Measurements from ENCODE around the gene DGKK. TPM values are rescaled to one million over a fixed set of nuclear protein-coding genes. Genes with fewer than 3 reads are reported as not detected.

Gene DGKK
- total and polyA plus RNA-seq, 2 donors (not counting 1 experiment from before 2014, with no cell fraction given), result 0.01 TPM; not detected in 1

DNA sequence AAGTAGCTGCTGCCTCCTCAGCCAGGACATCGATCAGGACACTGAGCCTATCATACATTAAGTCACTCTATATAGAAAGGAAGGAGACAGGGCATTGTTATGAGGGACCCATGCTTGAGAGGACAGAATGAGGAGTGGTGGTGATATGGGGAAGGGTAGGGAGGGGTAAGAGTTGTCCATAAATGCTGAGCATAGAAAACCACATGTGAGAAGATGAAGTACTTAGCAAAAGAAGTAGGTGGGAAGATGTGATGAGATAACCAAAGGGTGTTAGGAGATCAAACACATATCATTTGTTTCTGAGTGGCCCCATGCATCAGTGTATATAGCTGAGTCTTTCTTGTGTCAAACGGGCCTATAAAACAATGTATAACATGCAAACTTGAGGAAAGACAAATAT is 84.1 kb downstream of the DGKK start:
- TF ChIP-seq, protein P1, sequence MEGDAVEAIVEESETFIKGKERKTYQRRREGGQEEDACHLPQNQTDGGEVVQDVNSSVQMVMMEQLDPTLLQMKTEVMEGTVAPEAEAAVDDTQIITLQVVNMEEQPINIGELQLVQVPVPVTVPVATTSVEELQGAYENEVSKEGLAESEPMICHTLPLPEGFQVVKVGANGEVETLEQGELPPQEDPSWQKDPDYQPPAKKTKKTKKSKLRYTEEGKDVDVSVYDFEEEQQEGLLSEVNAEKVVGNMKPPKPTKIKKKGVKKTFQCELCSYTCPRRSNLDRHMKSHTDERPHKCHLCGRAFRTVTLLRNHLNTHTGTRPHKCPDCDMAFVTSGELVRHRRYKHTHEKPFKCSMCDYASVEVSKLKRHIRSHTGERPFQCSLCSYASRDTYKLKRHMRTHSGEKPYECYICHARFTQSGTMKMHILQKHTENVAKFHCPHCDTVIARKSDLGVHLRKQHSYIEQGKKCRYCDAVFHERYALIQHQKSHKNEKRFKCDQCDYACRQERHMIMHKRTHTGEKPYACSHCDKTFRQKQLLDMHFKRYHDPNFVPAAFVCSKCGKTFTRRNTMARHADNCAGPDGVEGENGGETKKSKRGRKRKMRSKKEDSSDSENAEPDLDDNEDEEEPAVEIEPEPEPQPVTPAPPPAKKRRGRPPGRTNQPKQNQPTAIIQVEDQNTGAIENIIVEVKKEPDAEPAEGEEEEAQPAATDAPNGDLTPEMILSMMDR (IDR thresholded peaks at IDR 0.05), result no peak
- no peak for TF ChIP-seq EZH2 (IDR thresholded peaks at IDR 0.05; ENCODE audit: borderline replicate concordance, insufficient read depth, low read depth, low read length, poor library complexity, severe bottlenecking)
- ChIA-PET POLR2A (no interaction called here), CTCF (no interaction called here)
- no peak overlapping the region for H3K4me3 ChIP-seq (ENCODE audit: control extremely low read depth in 1 of 5, extremely low read depth in 1 of 5, insufficient read depth in 1 of 5, low read depth in 2 of 5, low read length in 4 of 5)
- H3K4me3 Mint-ChIP-seq, result no peak overlapping the region
- H3K9me3 Mint-ChIP-seq (ENCODE audit: insufficient read depth), result no peaks in the 10 kb centered on the region
- no peak overlapping the region for H3K9ac ChIP-seq (ENCODE audit: low read length)
- intact Hi-C loops (cut with micrococcal nuclease), result no loop called here
- H2AFZ ChIP-seq (ENCODE audit: insufficient read depth, low read depth, low read length, poor library complexity, severe bottlenecking), result no peak overlapping the region
- H3K36me3 ChIP-seq (replicated peaks in 1 of 2; ENCODE audit: control extremely low read depth in 1 of 2, control insufficient read depth in 1 of 2, extremely low read depth in 1 of 2, insufficient read depth in 2 of 2, low read length in 1 of 2), result no peaks in the 10 kb centered on the region
- H3K9me3 ChIP-seq (ENCODE audit: control extremely low read depth in 1 of 3, control insufficient read depth in 2 of 3, insufficient read depth in 1 of 3, low read length in 2 of 3), result no peaks in the 10 kb centered on the region
- peaks cover 3% of the 10 kb centered on the region for H3K27me3 Mint-ChIP-seq
- no peaks in the 10 kb centered on the region for H3K4me1 Mint-ChIP-seq
- no CpG with 5 or more reads among the region's 2 CpGs for WGBS (ENCODE audit: insufficient coverage)
- H4K20me1 ChIP-seq (ENCODE audit: control insufficient read depth, insufficient read depth, low read length, poor library complexity, severe bottlenecking), result no peaks in the 10 kb centered on the region
- ATAC-seq (ENCODE audit: low read depth) (no peak), DNase-seq (no peak)
- no peaks in the 10 kb centered on the region for H3K27me3 ChIP-seq (replicated peaks in 1 of 4; ENCODE audit: control extremely low read depth in 1 of 4, control insufficient read depth in 3 of 4, insufficient read depth in 4 of 4, low read length in 3 of 4)
- no peak overlapping the region for H3K4me2 ChIP-seq (replicated peaks; ENCODE audit: low read depth, low read length, poor library complexity, severe bottlenecking)
- no peaks in the 10 kb centered on the region for H3K4me1 ChIP-seq (ENCODE audit: control insufficient read depth in 2 of 2, insufficient read depth in 2 of 2, low read length in 2 of 2)
- no peak overlapping the region for H3K27ac ChIP-seq (ENCODE audit: low read length in 2 of 2)
- no peak overlapping the region for H3K27ac Mint-ChIP-seq
- no peaks in the 10 kb centered on the region for H3K79me2 ChIP-seq (ENCODE audit: control insufficient read depth, insufficient read depth, low read length)

DNA sequence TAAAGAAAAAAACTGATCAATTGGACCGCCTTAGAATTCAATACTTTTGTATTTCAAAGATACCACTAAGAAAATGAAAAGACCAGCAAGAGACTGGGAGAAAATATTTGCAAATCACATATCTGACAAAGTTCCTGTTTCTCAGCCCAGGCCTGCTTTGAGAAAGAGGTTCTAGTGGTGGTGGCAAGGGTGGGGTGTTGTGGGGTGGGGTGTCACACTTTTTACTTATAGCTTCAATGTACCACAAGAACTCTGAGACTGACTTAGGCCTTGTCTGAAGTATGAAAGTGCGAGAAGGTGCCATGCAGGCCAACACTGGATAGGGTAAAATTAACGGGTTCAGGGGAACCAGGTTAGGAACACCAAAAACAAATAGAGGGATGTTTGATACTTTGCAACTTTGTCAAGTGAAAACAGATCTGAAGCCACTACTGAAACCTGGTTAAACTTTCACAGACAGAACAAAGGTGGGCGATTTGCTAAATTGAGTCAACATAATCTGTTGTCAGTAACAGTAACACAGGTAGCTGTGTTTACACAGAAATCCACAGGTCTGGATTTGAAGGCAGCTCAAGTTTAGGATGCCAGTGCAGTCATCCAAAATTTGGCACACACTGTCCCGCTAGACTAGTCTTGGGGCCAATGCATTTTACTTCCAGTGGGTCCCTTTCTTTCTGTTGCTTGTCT is 88.8 kb downstream of the DGKK start:
- CTCF ChIA-PET, result no interaction called here

More for the DNA sequence above, 88.8 kb downstream of the DGKK start:
- no peaks in the 10 kb centered on the region for H3K9me3 Mint-ChIP-seq (ENCODE audit: insufficient read depth)
- H2AFZ ChIP-seq (ENCODE audit: insufficient read depth, low read depth, low read length, poor library complexity, severe bottlenecking), result no peak overlapping the region
- ATAC-seq (ENCODE audit: low read depth), result no peak
- intact Hi-C loops (cut with micrococcal nuclease), result no loop called here
- no peak for DNase-seq
- no peak overlapping the region for H3K4me3 Mint-ChIP-seq
- WGBS (ENCODE audit: insufficient coverage), result 100% methylated on average over 1 of the region's 5 CpGs
- no peak overlapping the region for H3K27ac Mint-ChIP-seq
- H3K79me2 ChIP-seq (ENCODE audit: control insufficient read depth, insufficient read depth, low read length), result no peaks in the 10 kb centered on the region
- no peaks in the 10 kb centered on the region for H3K4me1 ChIP-seq (ENCODE audit: control insufficient read depth in 2 of 2, insufficient read depth in 2 of 2, low read length in 2 of 2)
- no peak overlapping the region for H3K9ac ChIP-seq (ENCODE audit: low read length)
- H4K20me1 ChIP-seq (ENCODE audit: control insufficient read depth, insufficient read depth, low read length, poor library complexity, severe bottlenecking), result no peaks in the 10 kb centered on the region
- no peaks in the 10 kb centered on the region for H3K36me3 ChIP-seq (replicated peaks in 1 of 2; ENCODE audit: control extremely low read depth in 1 of 2, control insufficient read depth in 1 of 2, extremely low read depth in 1 of 2, insufficient read depth in 2 of 2, low read length in 1 of 2)
- H3K27me3 Mint-ChIP-seq, result no peaks in the 10 kb centered on the region
- no peak overlapping the region for H3K4me2 ChIP-seq (replicated peaks; ENCODE audit: low read depth, low read length, poor library complexity, severe bottlenecking)
- no peaks in the 10 kb centered on the region for H3K27me3 ChIP-seq (replicated peaks in 1 of 4; ENCODE audit: control extremely low read depth in 1 of 4, control insufficient read depth in 3 of 4, insufficient read depth in 4 of 4, low read length in 3 of 4)
- no peaks in the 10 kb centered on the region for H3K9me3 ChIP-seq (ENCODE audit: control extremely low read depth in 1 of 3, control insufficient read depth in 2 of 3, insufficient read depth in 1 of 3, low read length in 2 of 3)
- H3K27ac ChIP-seq (ENCODE audit: low read length in 2 of 2), result no peak overlapping the region
- no peaks in the 10 kb centered on the region for H3K4me1 Mint-ChIP-seq
- POLR2A ChIA-PET, result no interaction called here
- TF ChIP-seq, protein P1 (IDR thresholded peaks at IDR 0.05), result no peak
- TF ChIP-seq EZH2 (IDR thresholded peaks at IDR 0.05; ENCODE audit: borderline replicate concordance, insufficient read depth, low read depth, low read length, poor library complexity, severe bottlenecking), result no peak
- H3K4me3 ChIP-seq (ENCODE audit: control extremely low read depth in 1 of 5, extremely low read depth in 1 of 5, insufficient read depth in 1 of 5, low read depth in 2 of 5, low read length in 4 of 5), result no peak overlapping the region
